ENCODE results near the gene MPP3. TPM values are rescaled to one million over a fixed set of nuclear protein-coding genes. Genes with fewer than 3 reads are reported as not detected.
A peak's percentile ranks its signal among the peaks of the same experiment; 100 is the strongest.
"Not testable (repeated sequence)": the region's sequence is repeated elsewhere in the genome, so short reads cannot be mapped to it uniquely, and the experiment has no call there.

MPP3 gene
- total RNA-seq, 6 experiments from 2014 or later, result 1.3 to 2.5 (median 1.8) TPM

GRCh38 chr17:43842975-43843325 is 10.0 kb upstream of the MPP3 start:
- TF ChIP-seq CTCF (IDR thresholded peaks at IDR 0.05), result no peak
- no peak for TF ChIP-seq POLR2A (IDR thresholded peaks at IDR 0.05)
- no peaks in the 10 kb centered on the region for H3K36me3 ChIP-seq
- H3K9me3 ChIP-seq, result no peaks in the 10 kb centered on the region
- no peak overlapping the region for H3K27ac ChIP-seq
- no peaks in the 10 kb centered on the region for H3K27me3 ChIP-seq
- WGBS (ENCODE audit: insufficient coverage, low coverage, low lambda C conversion rate, missing lambda C conversion rate), result 69% methylated on average over 7 of the region's 7 CpGs
- DNase-seq (no peak), ATAC-seq (no peak)
- no peak overlapping the region for H3K4me3 ChIP-seq
- intact Hi-C loops (cut with DNase I), result loop anchor here (10.0 kb wide), 3 partner anchors 58 to 148 kb away; partner anchors contain the start of gene CFAP97D1 (in 1 of the 2)
- H3K4me1 ChIP-seq, result peaks cover 0 to 24% (median 2%) of the 10 kb centered on the region in 4 donors

GRCh38 chr17:43842091-43842974 is 9.4 kb upstream of the MPP3 start:
- not testable (repeated sequence) for H3K27ac ChIP-seq, H3K9me3 ChIP-seq, H3K27me3 ChIP-seq, ATAC-seq, H3K36me3 ChIP-seq, H3K4me3 ChIP-seq
- intact Hi-C loops (cut with DNase I), result loop anchor here (10.0 kb wide), 3 partner anchors 58 to 148 kb away; partner anchors contain the start of gene CFAP97D1 (in 1 of the 2)
- 93% methylated on average over 51 of the region's 54 CpGs for WGBS (ENCODE audit: insufficient coverage, low coverage, low lambda C conversion rate, missing lambda C conversion rate)
- DNase-seq, result peak in 1 of 3 donors; percentile 23
- H3K4me1 ChIP-seq, result peaks cover 0 to 24% (median 2%) of the 10 kb centered on the region in 4 donors

- DNase-seq, result no peak
- TF ChIP-seq CTCF (IDR thresholded peaks at IDR 0.05), result no peak
- WGBS (ENCODE audit: insufficient coverage, low coverage, low lambda C conversion rate, missing lambda C conversion rate), result 64% methylated on average over 4 of the region's 4 CpGs
- no peak for ATAC-seq
- no peaks in the 10 kb centered on the region for H3K27me3 ChIP-seq
- no peaks in the 10 kb centered on the region for H3K9me3 ChIP-seq
- no peak overlapping the region for H3K4me3 ChIP-seq
- H3K36me3 ChIP-seq, result no peaks in the 10 kb centered on the region
- intact Hi-C loops (cut with DNase I), result loop anchor here (10.0 kb wide), 3 partner anchors 56 to 146 kb away; partner anchors contain the start of gene CFAP97D1 (in 1 of the 2)
- peaks cover 0 to 20% (median 2%) of the 10 kb centered on the region in 4 donors for H3K4me1 ChIP-seq
- no peak overlapping the region for H3K27ac ChIP-seq
These were observed 8.3 kb upstream of the MPP3 start for GRCh38 chr17:43841282-43841681.

GRCh38 chr17:43840814-43841213 is 7.9 kb upstream of the MPP3 start:
- Histone ChIP-seq H3K27me3 (no peaks in the 10 kb centered on the region), H3K27ac (no peak overlapping the region), H3K4me1 (peaks cover 0 to 15% (median under 1%) of the 10 kb centered on the region in 4 donors), H3K4me3 (no peak overlapping the region), H3K36me3 (no peaks in the 10 kb centered on the region), H3K9me3 (no peaks in the 10 kb centered on the region)
- intact Hi-C loops (cut with DNase I), result loop anchor here (10.0 kb wide), 3 partner anchors 56 to 146 kb away; partner anchors contain the start of gene CFAP97D1 (in 1 of the 2)
- DNase-seq (peak in 1 of 3 donors; percentile 9), ATAC-seq (peak; percentile 30 to 70 (median 61))
- 51% methylated on average over 4 of the region's 4 CpGs for WGBS (ENCODE audit: insufficient coverage, low coverage, low lambda C conversion rate, missing lambda C conversion rate)
- TF ChIP-seq POLR2A (IDR thresholded peaks at IDR 0.05) (no peak), CTCF (IDR thresholded peaks at IDR 0.05) (peak in 3 of 4 donors; percentile 6 to 23 (median 13))

GRCh38 chr17:43839670-43840108 is 6.7 kb upstream of the MPP3 start:
- H3K36me3 ChIP-seq, result no peaks in the 10 kb centered on the region
- H3K4me3 ChIP-seq, result peak overlapping the region in 1 of 3 donors; percentile 1
- TF ChIP-seq CTCF (IDR thresholded peaks at IDR 0.05) (no peak), POLR2A (IDR thresholded peaks at IDR 0.05) (no peak)
- H3K9me3 ChIP-seq, result no peaks in the 10 kb centered on the region
- H3K27me3 ChIP-seq, result no peaks in the 10 kb centered on the region
- H3K27ac ChIP-seq, result peak overlapping the region in 1 of 3 donors; percentile 53
- peak; percentile 77 to 86 (median 83) for DNase-seq
- H3K4me1 ChIP-seq, result peaks cover 0 to 13% (median 0%) of the 10 kb centered on the region in 4 donors
- WGBS (ENCODE audit: insufficient coverage, low coverage, low lambda C conversion rate, missing lambda C conversion rate), result 21% methylated on average over 7 of the region's 7 CpGs
- intact Hi-C loops (cut with DNase I), result loop anchor here (10.0 kb wide), 3 partner anchors 55 to 145 kb away; partner anchors contain the start of gene CFAP97D1 (in 1 of the 2)
- ATAC-seq, result peak; percentile 96 to 97 (median 96)

Measured in right lobe of liver (tissue), 6 donors.